OCI-LY1 (cell line): ENCODE data around the gene RAI1.

Source experiments
- H2AFZ ChIP-seq: fragments of 200-600 bp; sonication (generic), shearing (Covaris generic); 2 replicates; pipeline ENCODE4 v1.6.0; 2014; ENCODE audit warnings: antibody characterized with exemption, mild to moderate bottlenecking, low read length
- H3F3A ChIP-seq: fragments of 200-600 bp; sonication (generic), shearing (Covaris generic); 2 replicates; pipeline ENCODE4 v1.6.0; 2014; ENCODE audit warnings: mild to moderate bottlenecking, antibody characterized with exemption, low read length, moderate library complexity; ENCODE audit not compliant: insufficient read depth
- H3K27ac ChIP-seq: fragments of 200-600 bp; sonication (generic); 2 replicates; pipeline ENCODE4 v1.5.1; 2014; ENCODE audit warnings: low read length, mixed run types, mild to moderate bottlenecking, low read depth; ENCODE audit not compliant: poor library complexity, severe bottlenecking
- H3K27me3 ChIP-seq: fragments of 200-600 bp; sonication (generic); 2 replicates; pipeline ENCODE4 v1.6.0; 2014; ENCODE audit warnings: antibody characterized with exemption, mild to moderate bottlenecking, low read length, moderate library complexity; ENCODE audit not compliant: insufficient read depth
- H3K36me3 ChIP-seq: fragments of 200-600 bp; sonication (generic); 2 replicates; pipeline ENCODE4 v1.6.1; 2014; ENCODE audit warnings: mild to moderate bottlenecking, antibody characterized with exemption, low read length, moderate library complexity, mixed read lengths; ENCODE audit not compliant: insufficient read depth
- H3K4me1 ChIP-seq: fragments of 200-600 bp; sonication (generic); 2 replicates; pipeline ENCODE4 v1.5.1; 2014; ENCODE audit warnings: mild to moderate bottlenecking, low read length, moderate library complexity; ENCODE audit not compliant: insufficient read depth, severe bottlenecking
- H3K4me2 ChIP-seq: fragments of 200-600 bp; sonication (generic), shearing (Covaris generic); 2 replicates; pipeline ENCODE4 v1.6.1; 2014; ENCODE audit warnings: low read length
- H3K4me3 ChIP-seq: fragments of 200-600 bp; sonication (generic); 2 replicates; pipeline ENCODE4 v1.5.1; 2014; ENCODE audit warnings: low read length, low read depth, mild to moderate bottlenecking, mixed read lengths; ENCODE audit not compliant: poor library complexity, severe bottlenecking
- H3K79me2 ChIP-seq: fragments of 200-600 bp; shearing (Covaris generic); 2 replicates; pipeline ENCODE4 v1.6.1; 2016; ENCODE audit warnings: mixed run types, low read length, mixed read lengths; ENCODE audit not compliant: insufficient read depth
- H3K9ac ChIP-seq: fragments of 200-600 bp; sonication (generic), shearing (Covaris generic); 2 replicates; pipeline ENCODE4 v1.6.1; 2014; ENCODE audit warnings: mild to moderate bottlenecking, low read length, mixed read lengths
- H3K9me2 ChIP-seq: fragments of 200-600 bp; sonication (generic), shearing (Covaris generic); 2 replicates; pipeline ENCODE4 v1.6.1; 2014; ENCODE audit warnings: low read depth, mild to moderate bottlenecking, low read length, mixed read lengths
- H3K9me3 ChIP-seq: fragments of 200-600 bp; shearing (Covaris generic); 2 replicates; pipeline ENCODE4 v1.6.1; 2014; ENCODE audit warnings: low read length, mixed read lengths
- H4K20me1 ChIP-seq: fragments of 200-600 bp; sonication (generic), shearing (Covaris generic); 2 replicates; pipeline ENCODE4 v1.6.0; 2016; ENCODE audit warnings: mild to moderate bottlenecking, low read length; ENCODE audit not compliant: insufficient read depth
- EZH2 ChIP-seq: fragments of 200-600 bp; sonication (generic), shearing (Covaris generic); IDR thresholded peaks from 2 replicates; pipeline ENCODE4 v1.8.0; 2017; ENCODE audit warnings: borderline replicate concordance, mixed run types, mild to moderate bottlenecking, antibody characterized with exemption, low read length, moderate library complexity, mixed read lengths
- TF ChIP-seq, protein P1 (sequence below): fragments of 200-600 bp; sonication (generic), shearing (Covaris generic); IDR thresholded peaks from 2 replicates; pipeline ENCODE4 v1.5.1; 2017; ENCODE audit warnings: mild to moderate bottlenecking, antibody characterized with exemption, low read length, moderate library complexity, mixed read lengths

Gene RAI1

GRCh38 chr17:17708816-17709215 lies 27.6 kb downstream of the RAI1 start:
- H3K9ac ChIP-seq = no peak overlapping the region
- no peaks in the 10 kb centered on the region for H3K9me2 ChIP-seq
- H3K27me3 ChIP-seq = peaks cover 1% of the 10 kb centered on the region
- H3K4me3 ChIP-seq = no peak overlapping the region
- no peak for TF ChIP-seq EZH2
- TF ChIP-seq, protein P1, sequence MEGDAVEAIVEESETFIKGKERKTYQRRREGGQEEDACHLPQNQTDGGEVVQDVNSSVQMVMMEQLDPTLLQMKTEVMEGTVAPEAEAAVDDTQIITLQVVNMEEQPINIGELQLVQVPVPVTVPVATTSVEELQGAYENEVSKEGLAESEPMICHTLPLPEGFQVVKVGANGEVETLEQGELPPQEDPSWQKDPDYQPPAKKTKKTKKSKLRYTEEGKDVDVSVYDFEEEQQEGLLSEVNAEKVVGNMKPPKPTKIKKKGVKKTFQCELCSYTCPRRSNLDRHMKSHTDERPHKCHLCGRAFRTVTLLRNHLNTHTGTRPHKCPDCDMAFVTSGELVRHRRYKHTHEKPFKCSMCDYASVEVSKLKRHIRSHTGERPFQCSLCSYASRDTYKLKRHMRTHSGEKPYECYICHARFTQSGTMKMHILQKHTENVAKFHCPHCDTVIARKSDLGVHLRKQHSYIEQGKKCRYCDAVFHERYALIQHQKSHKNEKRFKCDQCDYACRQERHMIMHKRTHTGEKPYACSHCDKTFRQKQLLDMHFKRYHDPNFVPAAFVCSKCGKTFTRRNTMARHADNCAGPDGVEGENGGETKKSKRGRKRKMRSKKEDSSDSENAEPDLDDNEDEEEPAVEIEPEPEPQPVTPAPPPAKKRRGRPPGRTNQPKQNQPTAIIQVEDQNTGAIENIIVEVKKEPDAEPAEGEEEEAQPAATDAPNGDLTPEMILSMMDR = no peak
- H3K4me1 ChIP-seq = no peaks in the 10 kb centered on the region
- no peak overlapping the region for H2AFZ ChIP-seq
- no peaks in the 10 kb centered on the region for H3K36me3 ChIP-seq
- H4K20me1 ChIP-seq = no peaks in the 10 kb centered on the region
- no peak overlapping the region for H3K4me2 ChIP-seq
- H3F3A ChIP-seq = no peaks in the 10 kb centered on the region
- H3K27ac ChIP-seq = no peak overlapping the region
- no peaks in the 10 kb centered on the region for H3K9me3 ChIP-seq
- H3K79me2 ChIP-seq = no peaks in the 10 kb centered on the region

GRCh38 chr17:17709815-17710321 lies 28.6 kb downstream of the RAI1 start:
- Histone ChIP-seq H3K4me2 (no peak overlapping the region), H3K4me3 (no peak overlapping the region), H3K4me1 (no peaks in the 10 kb centered on the region), H3K9me2 (no peaks in the 10 kb centered on the region), H3K27me3 (peaks cover 6% of the 10 kb centered on the region; the same call in 1 of the 2 replicates), H3K9me3 (no peaks in the 10 kb centered on the region), H3F3A (no peaks in the 10 kb centered on the region), H4K20me1 (no peaks in the 10 kb centered on the region), H3K9ac (no peak overlapping the region), H3K36me3 (no peaks in the 10 kb centered on the region), H2AFZ (no peak overlapping the region), H3K27ac (no peak overlapping the region), H3K79me2 (no peaks in the 10 kb centered on the region)
- TF ChIP-seq EZH2 = no peak
- TF ChIP-seq, protein P1 = no peak

DNA sequence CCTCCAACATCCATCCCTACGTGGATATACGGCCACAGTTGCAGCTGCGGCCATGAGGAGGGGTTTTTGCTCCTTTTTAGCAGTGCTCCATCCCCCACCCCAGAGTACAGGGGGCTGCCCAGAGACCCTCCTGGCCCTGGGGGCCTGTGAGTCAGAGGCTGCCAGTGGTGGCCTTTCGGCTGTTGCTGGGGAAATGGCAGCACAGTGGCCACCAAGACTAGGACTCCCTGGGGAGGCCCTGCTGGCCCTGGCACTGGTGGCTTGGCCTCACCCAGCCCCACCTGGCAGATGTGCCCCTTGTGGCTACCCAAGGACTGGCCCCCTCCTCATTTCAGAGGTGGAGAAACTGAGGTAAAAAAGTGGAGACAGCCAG lies 29.1 kb downstream of the RAI1 start:
- Histone ChIP-seq H3K4me3 (no peak overlapping the region), H3K4me1 (no peaks in the 10 kb centered on the region), H3K79me2 (no peaks in the 10 kb centered on the region), H3K9me2 (no peaks in the 10 kb centered on the region), H3K9ac (no peak overlapping the region), H3K9me3 (no peaks in the 10 kb centered on the region), H3K4me2 (no peak overlapping the region), H3F3A (no peaks in the 10 kb centered on the region), H2AFZ (no peak overlapping the region), H3K27me3 (peaks cover 6% of the 10 kb centered on the region; the same call in 1 of the 2 replicates), H4K20me1 (no peaks in the 10 kb centered on the region), H3K27ac (no peak overlapping the region), H3K36me3 (no peaks in the 10 kb centered on the region)
- no peak for TF ChIP-seq EZH2
- TF ChIP-seq, protein P1 = no peak
